SK-N-SH treated with all-trans-retinoic acid at 6 μM for 48 hours (cell line): ENCODE measurements around the gene FAF1.

ENCODE experiments used
- ATAC-seq: fragments of 200-7000 bp; cut with Tn5 transposase; 3 replicates; pipeline ENCODE4 v1.9.1; 2020; ENCODE audit warnings: mild to moderate bottlenecking, moderate library complexity
- BACH2 ChIP-seq: fragments of 250-450 bp; sonication (Bioruptor Pico); IDR thresholded peaks from 2 replicates; pipeline ENCODE4 v1.9.0; 2021; ENCODE audit warnings: mild to moderate bottlenecking, borderline replicate concordance
- CREB5 ChIP-seq: fragments of 250-450 bp; sonication (Bioruptor Pico); IDR thresholded peaks from 2 replicates; pipeline ENCODE4 v1.5.1; 2020; ENCODE audit warnings: low read depth, mild to moderate bottlenecking, moderate library complexity
- CSDC2 ChIP-seq: fragments of 250-450 bp; sonication (Bioruptor Pico); IDR thresholded peaks from 2 replicates; pipeline ENCODE4 v1.5.0; 2020; ENCODE audit warnings: mild to moderate bottlenecking, moderate library complexity
- CSRNP3 ChIP-seq: fragments of 250-450 bp; sonication (Bioruptor Pico); IDR thresholded peaks from 2 replicates; pipeline ENCODE4 v1.5.1; 2021; ENCODE audit warnings: mild to moderate bottlenecking, moderate library complexity
- ESRRG ChIP-seq: fragments of 250-450 bp; sonication (Bioruptor Pico); IDR thresholded peaks from 2 replicates; pipeline ENCODE4 v1.6.1; 2021; ENCODE audit warnings: mild to moderate bottlenecking
- GLIS3 ChIP-seq: fragments of 250-450 bp; sonication (Bioruptor Pico); IDR thresholded peaks from 2 replicates; pipeline ENCODE4 v1.5.0; 2020; ENCODE audit warnings: mild to moderate bottlenecking, moderate library complexity
- PATZ1 ChIP-seq: fragments of 250-450 bp; sonication (Bioruptor Pico); IDR thresholded peaks from 2 replicates; pipeline ENCODE4 v1.8.0; 2020; ENCODE audit warnings: mild to moderate bottlenecking, moderate library complexity, borderline replicate concordance
- POU6F1 ChIP-seq: fragments of 250-450 bp; sonication (Bioruptor Pico); IDR thresholded peaks from 2 replicates; pipeline ENCODE4 v1.8.0; 2021; ENCODE audit warnings: low read depth, mild to moderate bottlenecking, moderate library complexity, borderline replicate concordance
- PPARA ChIP-seq: fragments of 250-450 bp; sonication (Bioruptor Pico); IDR thresholded peaks from 2 replicates; pipeline ENCODE4 v1.5.0; 2020; ENCODE audit warnings: mild to moderate bottlenecking, borderline replicate concordance
- RARB ChIP-seq: fragments of 250-450 bp; sonication (Bioruptor Pico); IDR thresholded peaks from 2 replicates; pipeline ENCODE4 v1.8.0; 2021; ENCODE audit warnings: mild to moderate bottlenecking, moderate library complexity
- SNAI2 ChIP-seq: fragments of 250-450 bp; sonication (Bioruptor Pico); IDR thresholded peaks from 2 replicates; pipeline ENCODE4 v1.5.0; 2020; ENCODE audit warnings: mild to moderate bottlenecking, moderate library complexity
- TCF4 ChIP-seq: fragments of 250-450 bp; sonication (Bioruptor Pico); IDR thresholded peaks from 2 replicates; pipeline ENCODE4 v1.8.0; 2021; ENCODE audit warnings: mild to moderate bottlenecking, moderate library complexity, borderline replicate concordance
- TOX ChIP-seq: fragments of 250-450 bp; sonication (Bioruptor Pico); IDR thresholded peaks from 2 replicates; pipeline ENCODE4 v1.8.0; 2021; ENCODE audit warnings: mild to moderate bottlenecking, moderate library complexity, borderline replicate concordance
- TSHZ2 ChIP-seq: fragments of 250-450 bp; sonication (Bioruptor Pico); IDR thresholded peaks from 2 replicates; pipeline ENCODE4 v1.5.0; 2020; ENCODE audit warnings: mild to moderate bottlenecking, moderate library complexity
- ZFP3 ChIP-seq: fragments of 250-450 bp; sonication (Bioruptor Pico); IDR thresholded peaks from 2 replicates; pipeline ENCODE4 v1.5.0; 2020; ENCODE audit warnings: mild to moderate bottlenecking, moderate library complexity
- ZFP30 ChIP-seq: fragments of 450-650 bp; formaldehyde crosslinking; IDR thresholded peaks from 2 replicates; pipeline ENCODE4 v1.5.0; 2022; ENCODE audit warnings: mild to moderate bottlenecking, moderate library complexity
- ZNF8 ChIP-seq: fragments of 450-650 bp; formaldehyde crosslinking; IDR thresholded peaks from 2 replicates; pipeline ENCODE4 v1.5.0; 2020; ENCODE audit warnings: mild to moderate bottlenecking, moderate library complexity

The FAF1 gene

GRCh38 chr1:50841791-50842387 lies 118.2 kb downstream of the FAF1 start:
- TF ChIP-seq TSHZ2: no peak
- no peak for TF ChIP-seq SNAI2
- no peak for TF ChIP-seq POU6F1 (CRISPR knock-in tag)
- no peak for TF ChIP-seq ZFP3
- TF ChIP-seq PATZ1 (CRISPR knock-in tag): no peak
- TF ChIP-seq RARB (CRISPR knock-in tag): no peak
- TF ChIP-seq PPARA: no peak
- no peak for TF ChIP-seq TOX (CRISPR knock-in tag)
- no peak for TF ChIP-seq ZNF8
- TF ChIP-seq ESRRG (CRISPR knock-in tag): no peak
- no peak for TF ChIP-seq ZFP30 (CRISPR knock-in tag)
- no peak for TF ChIP-seq GLIS3 (CRISPR knock-in tag)
- ATAC-seq: peak; percentile 73

GRCh38 chr1:50836117-50836516 lies 124.0 kb downstream of the FAF1 start:
- no peak for ATAC-seq
- TF ChIP-seq CSRNP3 (CRISPR knock-in tag) (no peak), RARB (CRISPR knock-in tag) (no peak), TSHZ2 (no peak), BACH2 (no peak), SNAI2 (no peak), CSDC2 (CRISPR knock-in tag) (no peak), ZFP30 (CRISPR knock-in tag) (no peak), CREB5 (CRISPR knock-in tag) (no peak)
- TF ChIP-seq, all 23 proteins: peak for 0

- no peak for ATAC-seq
- TF ChIP-seq BACH2: no peak
- TF ChIP-seq TSHZ2: no peak
- TF ChIP-seq POU6F1 (CRISPR knock-in tag): no peak
- TF ChIP-seq SNAI2: no peak
- TF ChIP-seq ZFP3: no peak
- no peak for TF ChIP-seq TCF4
- TF ChIP-seq TOX (CRISPR knock-in tag): no peak
- TF ChIP-seq PATZ1 (CRISPR knock-in tag): no peak
- no peak for TF ChIP-seq RARB (CRISPR knock-in tag)
Measured at GRCh38 chr1:50833216-50833615, 126.9 kb downstream of the FAF1 start.
